Measurements from ENCODE around the gene FOXD1. TPM values are rescaled to one million over a fixed set of nuclear protein-coding genes. Genes with fewer than 3 reads are reported as not detected.

Gene FOXD1
- total and polyA plus RNA-seq, 8 donors = 0.18 to 0.28 (median 0.19) TPM; not detected in 5

GRCh38 chr5:73493421-73493820, 44.8 kb upstream of the FOXD1 start:
- Histone ChIP-seq H3K36me3 (no peaks in the 10 kb centered on the region), H3K27ac (no peak overlapping the region), H3K4me1 (peaks cover 8 to 22% (median 17%) of the 10 kb centered on the region in 4 donors), H3K9me3 (no peaks in the 10 kb centered on the region), H3K4me3 (no peak overlapping the region), H3K27me3 (no peaks in the 10 kb centered on the region)
- no peak for DNase-seq
- intact Hi-C loops (cut with DNase I; ENCODE audit: low total_unique reads) = no loop called here
- WGBS, 5 donors = 84 to 97% (median 90%) methylated on average over 3 of the region's 3 CpGs
- TF ChIP-seq CTCF (IDR thresholded peaks at IDR 0.05) (no peak), EP300 (IDR thresholded peaks at IDR 0.05) (no peak), POLR2AphosphoS5 (IDR thresholded peaks at IDR 0.05) (no peak), POLR2A (IDR thresholded peaks at IDR 0.05) (no peak)

DNA sequence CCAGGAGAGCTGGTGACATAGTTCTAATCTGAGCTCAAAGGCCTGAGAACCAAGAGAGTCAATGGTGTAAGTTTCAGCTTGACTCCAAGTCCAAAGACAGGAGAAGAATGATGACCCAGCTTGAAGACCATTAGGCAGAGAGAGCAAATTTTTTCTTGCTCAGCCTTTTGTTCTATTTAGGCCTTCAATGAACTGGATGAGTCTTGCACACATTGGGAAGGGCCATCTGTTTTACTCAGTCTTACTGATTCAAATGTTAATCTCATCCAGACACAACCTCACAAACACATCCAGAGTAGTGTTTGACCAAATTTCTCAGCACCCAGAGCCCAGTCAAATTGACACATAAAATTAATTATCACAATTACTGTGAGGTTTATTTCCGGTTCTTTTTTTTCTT, 42.6 kb upstream of the FOXD1 start:
- peaks cover 0 to 11% (median 0%) of the 10 kb centered on the region in 3 donors for H3K27me3 ChIP-seq
- H3K27ac ChIP-seq = no peak overlapping the region
- H3K9me3 ChIP-seq = no peaks in the 10 kb centered on the region
- 83 to 97% (median 93%) methylated on average over 1 of the region's 1 CpG for WGBS, 5 donors
- peaks cover 0 to 6% (median 1%) of the 10 kb centered on the region in 4 donors for H3K4me1 ChIP-seq
- H3K4me3 ChIP-seq = no peak overlapping the region
- no peaks in the 10 kb centered on the region for H3K36me3 ChIP-seq
- DNase-seq = no peak
- intact Hi-C loops (cut with DNase I; ENCODE audit: low total_unique reads) = no loop called here
- TF ChIP-seq CTCF (IDR thresholded peaks at IDR 0.05) (no peak), POLR2AphosphoS5 (IDR thresholded peaks at IDR 0.05) (no peak), EP300 (IDR thresholded peaks at IDR 0.05) (no peak), POLR2A (IDR thresholded peaks at IDR 0.05) (no peak)

- no peak for TF ChIP-seq EP300 (IDR thresholded peaks at IDR 0.05)
- no peak for TF ChIP-seq POLR2A (IDR thresholded peaks at IDR 0.05)
- no peak for TF ChIP-seq POLR2AphosphoS5 (IDR thresholded peaks at IDR 0.05)
- TF ChIP-seq CTCF (IDR thresholded peaks at IDR 0.05) = no peak
- WGBS, 5 donors = 71 to 97% (median 95%) methylated on average over 2 of the region's 2 CpGs
- DNase-seq = no peak
- Histone ChIP-seq H3K4me3 (no peak overlapping the region), H3K9me3 (no peaks in the 10 kb centered on the region), H3K27me3 (peaks cover 0 to 11% (median 0%) of the 10 kb centered on the region in 3 donors), H3K36me3 (no peaks in the 10 kb centered on the region), H3K27ac (no peak overlapping the region), H3K4me1 (no peaks in the 10 kb centered on the region)
- intact Hi-C loops (cut with DNase I; ENCODE audit: low total_unique reads) = no loop called here
Measured at GRCh38 chr5:73490088-73490487, 41.5 kb upstream of the FOXD1 start.

DNA sequence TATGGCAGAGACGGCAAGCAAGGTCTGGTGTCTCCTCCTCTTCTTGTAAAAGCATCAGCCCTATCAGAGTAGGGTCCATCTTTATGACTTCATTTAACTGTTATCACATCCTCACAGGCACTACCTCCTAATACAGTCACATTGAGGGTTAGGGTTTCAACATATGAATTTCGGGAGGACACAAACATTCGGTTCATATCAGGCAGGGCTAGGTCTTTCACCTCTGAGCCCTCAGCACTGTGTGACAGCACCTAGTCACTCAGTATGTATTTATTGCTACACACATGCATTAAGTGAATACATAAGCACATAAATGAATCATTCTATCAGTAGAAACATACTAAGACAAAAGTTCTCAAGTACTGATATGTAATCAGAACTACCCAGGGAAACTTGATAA, 40.2 kb upstream of the FOXD1 start:
- H3K4me3 ChIP-seq = no peak overlapping the region
- TF ChIP-seq POLR2A (IDR thresholded peaks at IDR 0.05) (no peak), EP300 (IDR thresholded peaks at IDR 0.05) (no peak), CTCF (IDR thresholded peaks at IDR 0.05) (no peak), POLR2AphosphoS5 (IDR thresholded peaks at IDR 0.05) (no peak)
- no peaks in the 10 kb centered on the region for H3K9me3 ChIP-seq
- intact Hi-C loops (cut with DNase I; ENCODE audit: low total_unique reads) = no loop called here
- H3K4me1 ChIP-seq = no peaks in the 10 kb centered on the region
- H3K27me3 ChIP-seq = peaks cover 0 to 11% (median 0%) of the 10 kb centered on the region in 3 donors
- no peak for DNase-seq
- no peaks in the 10 kb centered on the region for H3K36me3 ChIP-seq
- H3K27ac ChIP-seq = no peak overlapping the region
- 57 to 75% (median 69%) methylated on average over 3 of the region's 3 CpGs for WGBS, 5 donors
